Mammary epithelial cell (primary cell): ENCODE results near the gene MYCBP.

Source experiments
- EZH2 ChIP-seq: IDR thresholded peaks from 2 replicates; pipeline ENCODE4 v1.6.1; 2012; ENCODE audit warnings: low read length, inconsistent platforms, borderline replicate concordance
- TF ChIP-seq, protein P1 (sequence below), 2 donors: IDR thresholded peaks in 1 of 2; conservative IDR thresholded peaks in 1 of 2; 2 replicates each; pipeline ENCODE4 v1.5.1; 2011 to 2012; ENCODE audit warnings: inconsistent platforms in 2 of 2, low read length in 2 of 2, mild to moderate bottlenecking in 2 of 2, control low read depth in 1 of 2, low read depth in 1 of 2; ENCODE audit not compliant: insufficient read depth in 1 of 2; ENCODE audit errors: extremely low read depth in 1 of 2

DNA sequence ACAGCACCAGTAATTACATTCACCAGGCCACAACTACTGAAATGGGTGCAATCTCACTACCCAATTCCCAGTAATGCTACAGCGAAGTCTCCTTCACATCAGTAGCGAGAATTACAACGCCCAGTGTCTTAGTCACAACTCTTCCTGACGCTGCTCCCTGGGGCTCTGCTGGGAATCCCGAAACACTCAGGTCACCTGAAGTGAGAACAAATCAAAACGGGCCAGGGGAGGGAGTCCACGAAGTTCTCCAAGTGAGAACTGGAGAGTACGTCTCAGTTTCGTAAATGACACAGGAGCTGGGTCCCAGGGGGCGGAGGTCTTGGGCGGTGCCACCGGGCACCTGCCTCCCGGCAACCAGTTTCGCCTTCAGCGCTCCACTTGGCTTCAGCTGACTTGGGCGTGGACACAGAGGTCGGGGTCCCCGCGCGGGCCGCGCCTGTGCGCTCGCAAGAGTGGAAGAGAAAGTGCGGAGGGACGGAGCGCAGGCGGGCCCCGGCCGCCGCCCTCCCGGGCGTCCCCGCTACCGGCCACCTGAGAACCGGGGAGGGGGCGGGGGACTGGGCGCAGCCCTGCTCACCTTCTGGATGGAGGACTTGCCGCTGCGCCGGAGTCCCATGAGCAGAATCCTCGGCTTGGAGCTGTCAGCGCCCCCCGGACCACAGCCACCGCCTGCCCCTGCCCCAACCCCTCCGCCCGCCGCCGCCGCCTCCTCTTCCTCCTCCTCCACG, 14.2 kb downstream of the MYCBP start:
- TF ChIP-seq, protein P1, sequence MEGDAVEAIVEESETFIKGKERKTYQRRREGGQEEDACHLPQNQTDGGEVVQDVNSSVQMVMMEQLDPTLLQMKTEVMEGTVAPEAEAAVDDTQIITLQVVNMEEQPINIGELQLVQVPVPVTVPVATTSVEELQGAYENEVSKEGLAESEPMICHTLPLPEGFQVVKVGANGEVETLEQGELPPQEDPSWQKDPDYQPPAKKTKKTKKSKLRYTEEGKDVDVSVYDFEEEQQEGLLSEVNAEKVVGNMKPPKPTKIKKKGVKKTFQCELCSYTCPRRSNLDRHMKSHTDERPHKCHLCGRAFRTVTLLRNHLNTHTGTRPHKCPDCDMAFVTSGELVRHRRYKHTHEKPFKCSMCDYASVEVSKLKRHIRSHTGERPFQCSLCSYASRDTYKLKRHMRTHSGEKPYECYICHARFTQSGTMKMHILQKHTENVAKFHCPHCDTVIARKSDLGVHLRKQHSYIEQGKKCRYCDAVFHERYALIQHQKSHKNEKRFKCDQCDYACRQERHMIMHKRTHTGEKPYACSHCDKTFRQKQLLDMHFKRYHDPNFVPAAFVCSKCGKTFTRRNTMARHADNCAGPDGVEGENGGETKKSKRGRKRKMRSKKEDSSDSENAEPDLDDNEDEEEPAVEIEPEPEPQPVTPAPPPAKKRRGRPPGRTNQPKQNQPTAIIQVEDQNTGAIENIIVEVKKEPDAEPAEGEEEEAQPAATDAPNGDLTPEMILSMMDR (conservative IDR thresholded peaks at IDR 0.05 in 1 of 2, IDR thresholded peaks at IDR 0.05 in 1 of 2; ENCODE audit: extremely low read depth in 1 of 2, insufficient read depth in 1 of 2, low read depth in 1 of 2, low read length in 2 of 2) = no peak
- TF ChIP-seq EZH2 = no peak
